ENCODE results near the gene PAPPA.

PAPPA gene, protein sequence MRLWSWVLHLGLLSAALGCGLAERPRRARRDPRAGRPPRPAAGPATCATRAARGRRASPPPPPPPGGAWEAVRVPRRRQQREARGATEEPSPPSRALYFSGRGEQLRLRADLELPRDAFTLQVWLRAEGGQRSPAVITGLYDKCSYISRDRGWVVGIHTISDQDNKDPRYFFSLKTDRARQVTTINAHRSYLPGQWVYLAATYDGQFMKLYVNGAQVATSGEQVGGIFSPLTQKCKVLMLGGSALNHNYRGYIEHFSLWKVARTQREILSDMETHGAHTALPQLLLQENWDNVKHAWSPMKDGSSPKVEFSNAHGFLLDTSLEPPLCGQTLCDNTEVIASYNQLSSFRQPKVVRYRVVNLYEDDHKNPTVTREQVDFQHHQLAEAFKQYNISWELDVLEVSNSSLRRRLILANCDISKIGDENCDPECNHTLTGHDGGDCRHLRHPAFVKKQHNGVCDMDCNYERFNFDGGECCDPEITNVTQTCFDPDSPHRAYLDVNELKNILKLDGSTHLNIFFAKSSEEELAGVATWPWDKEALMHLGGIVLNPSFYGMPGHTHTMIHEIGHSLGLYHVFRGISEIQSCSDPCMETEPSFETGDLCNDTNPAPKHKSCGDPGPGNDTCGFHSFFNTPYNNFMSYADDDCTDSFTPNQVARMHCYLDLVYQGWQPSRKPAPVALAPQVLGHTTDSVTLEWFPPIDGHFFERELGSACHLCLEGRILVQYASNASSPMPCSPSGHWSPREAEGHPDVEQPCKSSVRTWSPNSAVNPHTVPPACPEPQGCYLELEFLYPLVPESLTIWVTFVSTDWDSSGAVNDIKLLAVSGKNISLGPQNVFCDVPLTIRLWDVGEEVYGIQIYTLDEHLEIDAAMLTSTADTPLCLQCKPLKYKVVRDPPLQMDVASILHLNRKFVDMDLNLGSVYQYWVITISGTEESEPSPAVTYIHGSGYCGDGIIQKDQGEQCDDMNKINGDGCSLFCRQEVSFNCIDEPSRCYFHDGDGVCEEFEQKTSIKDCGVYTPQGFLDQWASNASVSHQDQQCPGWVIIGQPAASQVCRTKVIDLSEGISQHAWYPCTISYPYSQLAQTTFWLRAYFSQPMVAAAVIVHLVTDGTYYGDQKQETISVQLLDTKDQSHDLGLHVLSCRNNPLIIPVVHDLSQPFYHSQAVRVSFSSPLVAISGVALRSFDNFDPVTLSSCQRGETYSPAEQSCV (N-terminal part only)

DNA sequence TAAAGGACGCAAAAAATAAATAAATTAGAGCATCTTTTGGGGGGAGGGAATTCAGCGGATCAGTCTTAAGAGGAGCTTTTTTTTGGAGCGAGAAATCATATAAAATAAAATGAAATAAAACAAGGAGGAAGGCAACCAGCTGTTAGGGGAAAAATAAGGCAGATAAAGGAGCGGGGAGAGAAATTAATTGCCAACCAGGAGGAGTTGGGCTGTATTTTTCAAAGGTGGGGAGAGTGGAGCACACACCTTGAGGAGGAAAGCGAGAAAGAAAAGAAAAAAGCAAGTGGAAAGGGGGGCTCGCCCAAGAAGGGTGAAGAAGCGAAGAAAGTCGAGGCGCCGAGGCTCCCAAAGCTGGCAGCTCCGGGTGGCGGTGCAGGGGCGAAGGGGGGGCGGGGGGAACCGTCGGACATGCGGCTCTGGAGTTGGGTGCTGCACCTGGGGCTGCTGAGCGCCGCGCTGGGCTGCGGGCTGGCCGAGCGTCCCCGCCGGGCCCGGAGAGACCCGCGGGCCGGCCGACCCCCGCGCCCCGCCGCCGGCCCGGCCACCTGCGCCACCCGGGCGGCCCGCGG is at the start of gene PAPPA:
Gene PAPPA (plus strand): TSS at position 27 of the 569 bp plus-strand sequence. CDS start 382 bp downstream, at position 409.
- H2AFZ ChIP-seq (ENCODE audit: low read depth, low read length, severe bottlenecking): no peak within 1 kb of the TSS
- H3K4me2 ChIP-seq (ENCODE audit: low read depth, low read length, poor library complexity, severe bottlenecking): no peak within 1 kb of the TSS
- H3K27ac ChIP-seq (ENCODE audit: low read depth, low read length): no peak within 1 kb of the TSS
- no peaks in the 10 kb centered on the region for H3K79me2 ChIP-seq (ENCODE audit: insufficient read depth, low read length)
- no peaks in the 10 kb centered on the region for H3K27me3 ChIP-seq (ENCODE audit: low read length)
- H3K9me3 ChIP-seq (ENCODE audit: insufficient read depth, low read length): no peaks in the 10 kb centered on the region
- TF ChIP-seq EZH2phosphoT487 (conservative IDR thresholded peaks at IDR 0.05; ENCODE audit: low read length): no peak
- TF ChIP-seq, protein P1, sequence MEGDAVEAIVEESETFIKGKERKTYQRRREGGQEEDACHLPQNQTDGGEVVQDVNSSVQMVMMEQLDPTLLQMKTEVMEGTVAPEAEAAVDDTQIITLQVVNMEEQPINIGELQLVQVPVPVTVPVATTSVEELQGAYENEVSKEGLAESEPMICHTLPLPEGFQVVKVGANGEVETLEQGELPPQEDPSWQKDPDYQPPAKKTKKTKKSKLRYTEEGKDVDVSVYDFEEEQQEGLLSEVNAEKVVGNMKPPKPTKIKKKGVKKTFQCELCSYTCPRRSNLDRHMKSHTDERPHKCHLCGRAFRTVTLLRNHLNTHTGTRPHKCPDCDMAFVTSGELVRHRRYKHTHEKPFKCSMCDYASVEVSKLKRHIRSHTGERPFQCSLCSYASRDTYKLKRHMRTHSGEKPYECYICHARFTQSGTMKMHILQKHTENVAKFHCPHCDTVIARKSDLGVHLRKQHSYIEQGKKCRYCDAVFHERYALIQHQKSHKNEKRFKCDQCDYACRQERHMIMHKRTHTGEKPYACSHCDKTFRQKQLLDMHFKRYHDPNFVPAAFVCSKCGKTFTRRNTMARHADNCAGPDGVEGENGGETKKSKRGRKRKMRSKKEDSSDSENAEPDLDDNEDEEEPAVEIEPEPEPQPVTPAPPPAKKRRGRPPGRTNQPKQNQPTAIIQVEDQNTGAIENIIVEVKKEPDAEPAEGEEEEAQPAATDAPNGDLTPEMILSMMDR (IDR thresholded peaks at IDR 0.05; ENCODE audit: insufficient read depth, low read length, poor library complexity, severe bottlenecking): no peak
- no peaks in the 10 kb centered on the region for H3K9me2 ChIP-seq (replicated peaks; ENCODE audit: insufficient read depth, low read length)
- no peak within 1 kb of the TSS for H3K4me3 ChIP-seq (ENCODE audit: insufficient read depth, low read length, poor library complexity, severe bottlenecking)
- H4K20me1 ChIP-seq (ENCODE audit: low read depth, low read length): no peaks in the 10 kb centered on the region
- no peaks in the 10 kb centered on the region for H3F3A ChIP-seq (ENCODE audit: insufficient read depth)
- H3K9ac ChIP-seq (ENCODE audit: low read length): no peak within 1 kb of the TSS
- no peaks in the 10 kb centered on the region for H3K36me3 ChIP-seq (ENCODE audit: low read length)

DNA sequence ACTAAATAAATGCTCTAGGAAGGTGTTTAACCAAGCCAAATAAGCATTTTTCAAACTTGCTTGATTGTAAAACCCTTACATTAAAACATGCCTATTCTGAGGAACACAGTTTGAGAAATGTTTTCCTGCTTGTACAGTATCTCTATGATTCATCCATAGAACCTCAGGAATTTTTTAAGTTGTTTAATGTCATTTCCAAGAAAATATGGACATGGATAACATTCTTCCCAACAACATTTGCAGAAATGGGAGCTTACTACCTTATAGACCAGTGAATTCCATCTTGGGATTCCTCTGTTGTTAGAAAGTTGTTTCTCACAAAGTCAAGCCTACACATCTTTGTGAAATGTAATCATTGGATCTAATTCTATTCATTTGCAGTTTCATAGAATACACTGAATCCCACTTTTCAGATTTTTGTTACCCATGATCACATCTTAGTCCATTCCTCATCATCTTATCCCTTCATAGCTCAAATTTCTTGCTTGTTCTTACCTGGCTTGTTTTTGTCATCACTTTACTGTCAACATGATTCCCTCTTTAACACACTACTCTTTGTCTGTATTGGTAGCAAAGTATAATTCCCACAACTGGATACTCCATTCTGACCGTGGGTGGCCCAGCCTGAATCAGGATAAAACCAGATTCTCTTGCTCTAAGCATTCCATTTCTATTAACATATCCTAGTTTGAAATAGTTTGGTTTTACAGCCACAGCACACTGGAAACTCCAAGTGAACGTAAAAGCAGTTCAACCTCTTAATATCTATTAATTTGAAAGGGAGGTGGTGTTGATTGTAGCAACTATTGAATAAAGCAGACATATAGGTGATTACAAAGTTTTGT is 49.4 kb upstream of the PAPPA start:
- H4K20me1 ChIP-seq (ENCODE audit: low read depth, low read length): no peaks in the 10 kb centered on the region
- H3F3A ChIP-seq (ENCODE audit: insufficient read depth): no peaks in the 10 kb centered on the region
- H3K27ac ChIP-seq (ENCODE audit: low read depth, low read length): no peak overlapping the region
- H3K27me3 ChIP-seq (ENCODE audit: low read length): no peaks in the 10 kb centered on the region
- H3K4me3 ChIP-seq (ENCODE audit: insufficient read depth, low read length, poor library complexity, severe bottlenecking): no peak overlapping the region
- no peaks in the 10 kb centered on the region for H3K9me2 ChIP-seq (replicated peaks; ENCODE audit: insufficient read depth, low read length)
- no peak overlapping the region for H3K9ac ChIP-seq (ENCODE audit: low read length)
- no peaks in the 10 kb centered on the region for H3K79me2 ChIP-seq (ENCODE audit: insufficient read depth, low read length)
- no peaks in the 10 kb centered on the region for H3K9me3 ChIP-seq (ENCODE audit: insufficient read depth, low read length)
- H3K36me3 ChIP-seq (ENCODE audit: low read length): no peaks in the 10 kb centered on the region
- H2AFZ ChIP-seq (ENCODE audit: low read depth, low read length, severe bottlenecking): no peak overlapping the region
- TF ChIP-seq, protein P1 (IDR thresholded peaks at IDR 0.05; ENCODE audit: insufficient read depth, low read length, poor library complexity, severe bottlenecking): no peak
- no peak for TF ChIP-seq EZH2phosphoT487 (conservative IDR thresholded peaks at IDR 0.05; ENCODE audit: low read length)
- no peak overlapping the region for H3K4me2 ChIP-seq (ENCODE audit: low read depth, low read length, poor library complexity, severe bottlenecking)

DNA sequence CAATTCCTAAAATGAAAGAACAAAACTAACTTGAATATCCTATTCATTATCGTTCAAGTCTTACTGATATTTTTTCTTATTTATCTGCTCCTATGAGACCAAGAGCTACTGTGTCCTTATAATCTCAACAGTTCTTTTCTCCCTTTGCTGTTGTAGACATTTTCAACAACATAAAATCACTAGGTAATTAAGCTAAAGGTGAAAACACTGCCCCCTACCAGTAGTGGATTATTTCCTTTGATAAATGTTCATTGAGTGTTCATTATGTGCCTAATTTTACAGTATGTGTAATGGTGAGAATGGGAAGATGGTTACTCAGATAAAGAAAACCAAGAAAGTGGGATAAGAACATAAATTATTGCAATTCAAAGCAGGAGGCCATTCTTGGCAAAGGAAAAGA is 41.4 kb upstream of the PAPPA start:
- Histone ChIP-seq H3K79me2 (ENCODE audit: insufficient read depth, low read length) (no peaks in the 10 kb centered on the region), H3K9me2 (replicated peaks; ENCODE audit: insufficient read depth, low read length) (no peaks in the 10 kb centered on the region), H4K20me1 (ENCODE audit: low read depth, low read length) (no peaks in the 10 kb centered on the region), H3K9ac (ENCODE audit: low read length) (no peak overlapping the region), H3K27ac (ENCODE audit: low read depth, low read length) (no peak overlapping the region), H3K36me3 (ENCODE audit: low read length) (no peaks in the 10 kb centered on the region), H3F3A (ENCODE audit: insufficient read depth) (no peaks in the 10 kb centered on the region), H3K27me3 (ENCODE audit: low read length) (no peaks in the 10 kb centered on the region), H3K9me3 (ENCODE audit: insufficient read depth, low read length) (no peaks in the 10 kb centered on the region), H3K4me2 (ENCODE audit: low read depth, low read length, poor library complexity, severe bottlenecking) (no peak overlapping the region), H3K4me3 (ENCODE audit: insufficient read depth, low read length, poor library complexity, severe bottlenecking) (no peak overlapping the region), H2AFZ (ENCODE audit: low read depth, low read length, severe bottlenecking) (no peak overlapping the region)
- TF ChIP-seq, protein P1 (IDR thresholded peaks at IDR 0.05; ENCODE audit: insufficient read depth, low read length, poor library complexity, severe bottlenecking): no peak
- TF ChIP-seq EZH2phosphoT487 (conservative IDR thresholded peaks at IDR 0.05; ENCODE audit: low read length): no peak

Measured in SU-DHL-6 (cell line).